Daoy (cell line): Measurements from ENCODE around the gene PPP4C. TPM values are rescaled to one million over a fixed set of nuclear protein-coding genes. Genes with fewer than 3 reads are reported as not detected.
"Not testable (repeated sequence)": the region's sequence is repeated elsewhere in the genome, so short reads cannot be mapped to it uniquely, and the experiment has no call there.

Source experiments
- DNase-seq: peaks from one replicate; pipeline ENCODE4 v3.0.0-alpha.2; 2015; ENCODE audit warnings: low read depth
- total RNA-seq: library from RNA; depleted of rRNA; stranded (reverse); fragments of >200 nt; shearing (Covaris generic); gene quantifications from 2 replicates; pipeline ENCODE4 v1.2.3, GENCODE V29; 2014; rRNA removed

PPP4C gene
- total RNA-seq, 1 experiment from 2014 or later, result 113 TPM

GRCh38 chr16:30122604-30123160 is 46.9 kb downstream of the PPP4C start:
- DNase-seq, result no peak

GRCh38 chr16:30124985-30125379 is 49.2 kb downstream of the PPP4C start:
- DNase-seq, result no peak

- DNase-seq, result not testable (repeated sequence)
These were observed 49.9 kb downstream of the PPP4C start for GRCh38 chr16:30125690-30126089.

GRCh38 chr16:30127993-30128392 is 52.2 kb downstream of the PPP4C start:
- no peak for DNase-seq

- DNase-seq, result no peak
These were observed 56.2 kb downstream of the PPP4C start for GRCh38 chr16:30131869-30132475.

GRCh38 chr16:30132591-30132990 is 56.8 kb downstream of the PPP4C start:
- no peak for DNase-seq

Other genes with a start within 250 kb of the PPP4C start
- 33.5 and 46.1 TPM in 2 replicates for gene CDIPT, start 212.8 kb upstream of the PPP4C start, total RNA-seq
- gene SEZ6L2, start 176.4 kb upstream of the PPP4C start, total RNA-seq, result 2.6 and 27.0 TPM in 2 replicates
- gene ASPHD1, start 175.5 kb upstream of the PPP4C start, total RNA-seq, result 0.89 and 2.2 TPM in 2 replicates
- 9.0 and 24.2 TPM in 2 replicates for gene KCTD13, start 149.8 kb upstream of the PPP4C start, total RNA-seq
- 39.8 and 41.9 TPM in 2 replicates for gene TMEM219, start 113.9 kb upstream of the PPP4C start, total RNA-seq
- gene TAOK2, start 102.1 kb upstream of the PPP4C start, total RNA-seq, result 25.2 and 26.5 TPM in 2 replicates
- gene HIRIP3, start 80.4 kb upstream of the PPP4C start, total RNA-seq, result 8.8 and 14.0 TPM in 2 replicates
- gene INO80E, start 79.8 kb upstream of the PPP4C start, total RNA-seq, result 70.8 and 136 TPM in 2 replicates
- gene DOC2A, start 65.0 kb upstream of the PPP4C start, total RNA-seq, result 0.18 TPM in 1 of 2 replicates, not detected in the other
- gene C16orf92, start 52.8 kb upstream of the PPP4C start, total RNA-seq, result not detected in 2 replicates
- gene TLCD3B, start 44.7 kb upstream of the PPP4C start, total RNA-seq, result not detected in 2 replicates
- 781 and 887 TPM in 2 replicates for gene ALDOA, start 10.2 kb upstream of the PPP4C start, total RNA-seq
- gene TBX6, start 15.9 kb downstream of the PPP4C start, total RNA-seq, result not detected in 2 replicates
- 0.21 and 1.0 TPM in 2 replicates for gene YPEL3, start 20.2 kb downstream of the PPP4C start, total RNA-seq
- 0.57 and 0.77 TPM in 2 replicates for gene GDPD3, start 37.5 kb downstream of the PPP4C start, total RNA-seq
- 7.6 and 11.3 TPM in 2 replicates for gene MAPK3, start 47.2 kb downstream of the PPP4C start, total RNA-seq
- gene CORO1A, start 107.6 kb downstream of the PPP4C start, total RNA-seq, result 4.3 and 25.4 TPM in 2 replicates
- 1,051 and 1,320 TPM in 2 replicates for gene BOLA2B, start 117.7 kb downstream of the PPP4C start, total RNA-seq
- gene SLX1A, start 117.9 kb downstream of the PPP4C start, total RNA-seq, result 48.1 and 67.8 TPM in 2 replicates
- gene SULT1A3, start 123.3 kb downstream of the PPP4C start, total RNA-seq, result 4.9 and 12.8 TPM in 2 replicates
- 0.86 and 1.1 TPM in 2 replicates for gene NPIPB13, start 172.5 kb downstream of the PPP4C start, total RNA-seq